Skin of body (tissue), 3 donors: ENCODE results near the gene SPRY2. TPM values are rescaled to one million over a fixed set of nuclear protein-coding genes. Genes with fewer than 3 reads are reported as not detected.

Source experiments
- DNase-seq: peaks from one replicate; lab custom pipeline; 2025; lab: John Stamatoyannopoulos, UW
- small RNA-seq: library from RNA; depleted of rRNA; stranded (forward); fragments of <200 nt; gene quantifications from one replicate; pipeline ENCODE3, GENCODE V24; 2014; ENCODE audit warnings: low replicate concordance
- total RNA-seq: library from RNA; depleted of rRNA; stranded (reverse); fragments of >200 nt; gene quantifications from one replicate; pipeline ENCODE4 v1.2.3, GENCODE V29; 2014

The SPRY2 gene
- total RNA-seq, 1 donor from 2014 or later = 22.0 TPM

GRCh38 chr13:80314711-80315653, 25.9 kb downstream of the SPRY2 start:
- DNase-seq = no peak

DNA sequence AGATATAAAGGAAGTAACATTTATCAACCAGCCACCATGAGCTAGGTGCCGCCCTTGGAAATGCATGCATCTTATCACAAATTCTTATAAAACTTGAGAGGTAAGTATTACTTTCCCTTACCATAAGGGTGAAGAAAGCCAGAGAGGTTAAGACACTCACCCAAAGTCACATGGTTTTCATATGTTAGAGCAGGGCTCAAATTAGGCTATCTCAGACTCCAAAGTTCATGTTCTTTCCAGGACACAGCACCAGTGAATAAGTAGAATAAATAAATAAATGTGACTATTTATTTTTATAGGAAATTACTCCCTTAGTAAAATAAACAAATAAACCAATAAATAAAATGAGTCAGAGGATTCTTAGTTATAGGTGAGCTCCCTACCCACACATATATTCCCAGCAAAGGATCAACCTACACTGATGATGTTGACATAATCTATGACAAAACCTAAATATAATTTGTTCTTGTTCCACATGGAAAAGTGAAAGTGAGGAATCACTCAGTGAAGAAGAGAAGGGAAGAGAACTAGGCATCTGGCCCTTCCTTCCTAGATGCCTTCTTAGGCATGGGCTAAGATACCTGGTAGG, 27.2 kb downstream of the SPRY2 start:
- DNase-seq = no peak

DNA sequence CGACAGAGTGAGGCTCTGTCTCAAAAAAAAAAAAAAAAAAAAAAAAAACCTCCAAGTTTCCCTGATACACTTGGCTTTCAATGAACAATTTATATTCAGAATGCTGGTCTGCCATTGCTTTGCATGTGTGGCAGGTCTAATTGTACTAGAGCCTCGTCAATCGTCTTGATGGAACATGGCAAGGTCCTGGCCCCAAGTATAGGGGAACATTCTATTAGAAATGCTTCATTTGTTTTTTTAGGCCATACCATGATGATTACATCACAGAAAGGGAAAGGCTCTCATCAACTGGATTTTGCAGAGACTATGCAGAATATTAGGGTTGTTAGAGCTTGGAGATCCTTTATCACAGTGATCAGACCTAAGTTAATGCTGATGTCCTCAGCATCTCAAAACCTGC, 28.0 kb downstream of the SPRY2 start:
- no peak for DNase-seq

- DNase-seq = no peak
These were observed 28.8 kb downstream of the SPRY2 start for GRCh38 chr13:80312012-80312704.

DNA sequence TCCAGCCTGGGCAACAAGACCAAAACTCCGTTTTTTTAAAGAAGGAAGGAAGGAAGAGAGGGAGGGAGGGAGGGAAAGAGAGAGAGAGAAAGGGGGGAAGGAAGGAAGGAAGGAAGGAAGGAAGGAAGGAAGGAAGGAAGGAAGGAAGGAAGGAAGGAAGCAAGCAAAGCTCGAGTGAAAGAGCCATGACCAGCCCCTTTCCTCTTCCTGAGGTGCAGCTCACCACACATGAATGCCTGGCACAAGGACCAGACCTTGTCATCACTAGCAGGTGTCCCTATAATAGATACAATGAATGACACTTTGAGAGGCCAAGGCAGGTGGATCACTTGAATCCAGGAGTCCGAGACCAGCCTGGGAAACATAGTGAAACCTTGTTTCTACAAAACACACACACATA, 31.0 kb downstream of the SPRY2 start:
- no peak for DNase-seq

GRCh38 chr13:80307401-80307987, 33.4 kb downstream of the SPRY2 start:
- DNase-seq = no peak

- DNase-seq = no peak
These were observed 34.5 kb downstream of the SPRY2 start for GRCh38 chr13:80306337-80306972.

GRCh38 chr13:80305737-80306136, 35.2 kb downstream of the SPRY2 start:
- DNase-seq = no peak

- DNase-seq = no peak
These were observed 37.6 kb downstream of the SPRY2 start for GRCh38 chr13:80303225-80303811.

DNA sequence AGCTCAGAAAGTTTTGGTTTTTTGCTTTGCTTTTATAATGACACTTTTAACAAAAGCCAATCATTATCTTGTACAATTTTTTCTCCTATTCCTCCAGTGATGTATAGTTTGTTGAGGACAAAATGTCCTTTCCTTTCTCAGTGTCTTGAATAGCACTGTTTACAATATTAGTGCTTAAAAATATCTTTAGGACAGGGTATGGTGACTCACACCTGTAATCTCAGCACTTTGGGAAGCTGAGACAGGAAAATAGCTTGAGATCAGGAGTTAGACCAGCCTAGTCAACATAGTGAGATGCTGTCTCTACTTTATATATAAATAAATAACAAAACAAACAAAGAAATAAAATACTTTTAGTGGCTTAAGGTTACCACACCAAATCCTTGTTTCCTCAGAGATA, 41.9 kb downstream of the SPRY2 start:
- no peak for DNase-seq

GRCh38 chr13:80297503-80297902, 43.4 kb downstream of the SPRY2 start:
- no peak for DNase-seq

DNA sequence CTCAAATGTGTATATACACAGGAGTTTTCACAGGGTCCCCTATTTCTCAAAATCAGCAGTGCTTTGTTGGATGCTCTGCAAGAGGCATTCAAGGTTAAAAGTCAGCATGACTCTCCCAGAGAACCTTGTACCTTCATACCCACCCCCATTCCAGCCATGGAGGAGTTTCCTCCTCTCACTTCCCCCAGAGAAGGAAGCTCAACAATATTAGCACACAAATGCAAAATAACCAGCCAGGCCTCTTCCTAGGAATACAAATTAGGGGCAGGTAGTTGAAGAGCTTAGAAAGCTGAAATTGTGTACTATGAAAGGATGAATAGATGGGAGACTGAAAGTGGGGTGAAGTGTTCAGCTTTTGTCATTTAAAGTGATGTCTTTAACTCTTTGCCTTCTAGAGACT, 43.8 kb downstream of the SPRY2 start:
- DNase-seq = no peak

GRCh38 chr13:80296638-80297037, 44.3 kb downstream of the SPRY2 start:
- no peak for DNase-seq

DNA sequence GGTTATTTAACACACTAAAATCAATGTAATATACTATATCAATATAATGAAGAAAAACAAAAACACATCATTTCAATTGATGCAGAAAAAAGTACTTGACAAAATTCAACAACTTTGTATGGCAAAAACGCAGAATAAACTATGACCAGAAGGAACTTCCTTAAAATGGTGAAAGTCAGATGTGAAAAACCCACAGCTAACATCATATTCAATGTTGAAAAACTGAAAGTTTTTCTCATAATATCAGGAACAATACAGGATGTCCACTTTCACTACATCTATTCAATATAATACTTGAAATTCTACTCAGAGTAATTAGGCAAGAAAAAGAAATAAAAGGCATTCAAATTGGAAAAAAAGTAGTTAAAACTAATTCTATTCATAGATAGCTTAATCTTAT, 50.3 kb downstream of the SPRY2 start:
- no peak for DNase-seq

Small RNA genes lying within 50 kb of the gene (small RNA-seq; reads per million reads assigned to genes)
- not detected for gene RNU6-61P
